ENCODE data around the gene OTOF.

Gene OTOF

GRCh38 chr2:26444236-26444635 is 33.7 kb downstream of the OTOF start:
- no peak for DNase-seq

DNA sequence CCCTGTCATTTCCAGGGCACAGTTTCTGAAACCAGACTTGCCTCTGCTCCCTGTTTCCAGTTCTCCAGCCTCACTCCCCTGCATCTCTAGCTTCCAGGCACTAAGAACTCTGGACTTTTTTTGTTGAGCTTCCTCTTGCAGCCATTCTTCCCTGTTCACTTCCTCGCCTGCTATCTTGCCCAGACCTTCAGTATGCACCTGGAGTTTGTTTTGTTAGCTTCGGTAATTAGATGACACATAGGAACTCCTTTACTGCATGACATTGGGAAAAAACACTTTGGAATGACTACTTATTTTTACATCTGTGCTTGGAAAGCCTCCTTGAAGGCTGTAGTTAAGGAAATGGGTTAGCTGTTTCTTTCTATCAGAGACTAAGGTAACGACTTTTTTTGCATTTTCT is 35.2 kb downstream of the OTOF start:
- DNase-seq, result no peak

DNA sequence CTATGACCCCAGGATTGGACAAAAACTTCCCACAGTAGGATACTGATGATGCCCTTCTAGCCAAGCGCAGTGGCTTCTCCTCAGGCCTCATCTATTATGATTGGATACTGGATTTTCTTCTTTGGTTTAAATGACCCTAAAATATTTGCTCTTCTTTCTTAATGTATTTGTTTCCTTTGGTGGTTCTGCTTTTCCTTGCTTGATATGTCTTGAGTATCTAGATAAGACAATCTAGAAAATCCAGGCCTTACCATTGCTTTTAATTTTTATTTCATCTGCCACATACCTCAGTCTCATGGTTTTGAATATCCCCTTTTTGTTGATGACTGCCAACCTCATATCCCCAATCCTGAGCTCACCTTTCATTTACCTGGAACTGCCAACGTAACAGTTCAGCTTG is 35.6 kb downstream of the OTOF start:
- DNase-seq, result no peak

DNA sequence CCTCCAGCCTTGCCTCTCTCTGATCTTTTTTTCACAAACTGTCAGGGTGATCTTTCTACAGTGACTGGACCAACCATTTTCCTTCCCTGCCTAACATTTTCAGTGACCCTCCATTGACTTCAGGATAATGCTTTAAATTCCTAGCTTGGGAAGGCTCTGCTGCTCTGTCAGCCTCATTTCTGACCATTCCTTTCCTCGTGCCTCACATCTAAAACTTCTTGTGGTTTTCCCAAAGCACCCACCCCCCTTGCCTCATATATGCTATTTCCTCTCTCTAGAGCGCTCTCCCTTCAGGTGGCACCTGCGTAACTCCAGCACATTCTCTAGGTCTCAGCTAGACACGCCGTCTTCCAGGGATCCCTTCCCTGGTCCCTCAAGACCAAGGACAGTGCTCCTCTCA is 39.0 kb downstream of the OTOF start:
- no peak for DNase-seq

GRCh38 chr2:26438526-26438925 is 39.4 kb downstream of the OTOF start:
- no peak for DNase-seq

DNA sequence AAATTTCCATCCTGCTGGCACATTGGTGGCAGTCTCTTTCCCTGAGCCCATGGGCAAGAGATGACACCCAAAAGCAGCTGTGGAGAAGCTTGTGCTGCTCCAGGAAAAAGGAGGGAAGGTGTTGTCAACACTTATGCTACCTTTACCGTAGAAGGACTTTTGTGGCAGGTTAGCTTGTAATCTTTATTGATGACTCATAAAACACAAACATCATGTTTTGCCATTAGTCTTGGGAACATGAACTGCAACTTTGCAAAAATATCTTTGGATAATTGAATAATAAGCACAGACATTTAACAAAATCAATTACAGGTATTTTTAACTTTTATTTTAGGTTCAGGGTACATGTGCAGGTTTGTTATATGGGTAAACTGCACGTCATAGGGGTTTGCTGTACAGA is 42.8 kb downstream of the OTOF start:
- no peak for DNase-seq

GRCh38 chr2:26432859-26433258 is 45.1 kb downstream of the OTOF start:
- DNase-seq, result no peak

GRCh38 chr2:26432363-26432762 is 45.6 kb downstream of the OTOF start:
- DNase-seq, result no peak

GRCh38 chr2:26430826-26431225 is 47.1 kb downstream of the OTOF start:
- no peak for DNase-seq

DNA sequence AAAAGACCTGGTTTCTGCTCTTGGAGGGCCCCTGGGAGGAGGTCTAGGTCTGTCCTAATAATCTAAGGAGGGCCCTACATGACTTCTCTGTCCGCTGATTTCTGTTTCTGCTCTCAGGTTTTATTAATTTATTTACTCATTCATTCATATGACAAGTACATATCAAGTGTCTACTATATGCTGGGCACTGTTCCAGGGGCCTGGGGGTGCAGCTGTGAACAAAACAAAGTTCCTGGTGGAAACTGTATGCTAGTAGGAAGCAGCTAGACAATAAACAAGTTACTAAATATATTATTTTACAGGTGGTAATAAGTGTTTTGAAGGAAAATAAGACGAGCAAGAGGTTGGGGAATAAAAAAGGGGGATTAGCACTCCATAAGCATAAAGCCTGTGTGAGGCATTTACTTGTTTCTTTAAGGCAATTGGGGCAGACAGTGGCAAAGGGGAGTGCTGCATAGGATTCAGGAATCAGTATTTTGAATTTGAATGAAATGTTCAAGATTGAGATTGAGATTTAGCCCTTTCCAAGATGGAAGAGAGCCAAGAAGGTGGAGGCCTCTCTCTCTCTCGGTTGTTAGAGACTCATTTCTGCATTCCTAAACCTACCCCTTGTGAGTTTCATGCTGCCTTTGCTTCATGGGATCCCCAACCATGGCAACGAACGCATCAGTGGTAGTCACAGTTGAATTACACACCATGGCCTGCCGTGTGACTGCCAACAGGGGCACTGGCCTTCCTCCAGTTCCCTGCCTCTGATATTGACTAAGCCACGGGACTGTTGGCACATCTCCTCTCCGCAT is 47.9 kb downstream of the OTOF start:
- no peak for DNase-seq

GRCh38 chr2:26428846-26429245 is 49.1 kb downstream of the OTOF start:
- no peak for DNase-seq

- DNase-seq, result no peak
These were observed 53.7 kb downstream of the OTOF start for GRCh38 chr2:26424221-26424620.

DNA sequence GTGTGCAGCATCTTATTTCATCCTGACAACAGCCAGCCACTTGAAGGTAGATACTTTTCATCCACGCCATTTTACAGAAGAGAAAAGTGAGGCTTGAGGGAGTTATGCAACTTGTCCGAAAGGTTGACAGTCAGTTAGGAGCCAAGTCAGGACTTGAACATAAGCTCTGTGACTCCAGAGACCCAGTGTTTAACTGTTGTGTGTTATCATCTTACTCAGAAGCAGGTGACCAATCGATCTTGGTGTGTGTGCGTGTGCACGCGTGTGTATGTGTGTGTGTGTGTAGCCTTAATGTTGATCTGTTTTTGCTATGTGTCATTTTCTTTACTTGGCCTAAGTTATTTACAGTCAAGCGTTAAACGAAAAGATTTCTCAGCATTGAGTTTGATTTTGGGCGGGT is 54.2 kb downstream of the OTOF start:
- no peak for DNase-seq

DNA sequence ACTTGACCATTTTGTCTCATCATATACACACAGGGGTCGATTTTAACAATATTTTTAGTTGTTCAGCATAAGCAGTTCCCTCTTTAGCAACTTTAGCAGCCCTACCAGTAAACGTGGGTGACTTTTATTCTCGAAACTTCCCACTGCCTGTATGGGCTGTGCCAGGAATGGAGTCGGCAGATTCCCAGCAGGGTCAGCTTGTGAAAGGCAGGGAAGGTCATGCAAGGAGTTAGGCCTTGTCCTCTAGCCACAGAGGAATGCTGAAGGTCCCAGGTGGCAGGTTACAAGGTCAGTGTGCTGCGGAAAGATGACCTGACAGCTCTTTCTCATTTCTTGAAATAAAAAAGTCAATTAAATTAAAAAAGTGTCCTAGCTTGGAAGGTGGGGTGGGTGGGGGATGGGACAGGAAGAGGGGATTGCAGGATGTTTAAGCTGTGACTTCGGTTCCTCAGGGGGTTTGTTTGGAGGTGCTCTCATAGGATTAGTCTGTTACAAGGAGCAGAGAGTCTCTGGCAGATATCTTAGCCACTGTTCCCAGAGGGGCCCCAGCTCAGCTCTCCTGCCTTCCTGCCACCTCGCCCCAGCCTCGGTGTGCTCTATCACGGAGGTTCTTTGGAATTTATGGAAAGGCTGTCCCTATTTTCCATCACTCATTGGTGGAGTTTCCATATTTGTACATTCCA is 54.8 kb downstream of the OTOF start:
- no peak for DNase-seq

GRCh38 chr2:26421961-26422360 is 56.0 kb downstream of the OTOF start:
- no peak for DNase-seq

DNA sequence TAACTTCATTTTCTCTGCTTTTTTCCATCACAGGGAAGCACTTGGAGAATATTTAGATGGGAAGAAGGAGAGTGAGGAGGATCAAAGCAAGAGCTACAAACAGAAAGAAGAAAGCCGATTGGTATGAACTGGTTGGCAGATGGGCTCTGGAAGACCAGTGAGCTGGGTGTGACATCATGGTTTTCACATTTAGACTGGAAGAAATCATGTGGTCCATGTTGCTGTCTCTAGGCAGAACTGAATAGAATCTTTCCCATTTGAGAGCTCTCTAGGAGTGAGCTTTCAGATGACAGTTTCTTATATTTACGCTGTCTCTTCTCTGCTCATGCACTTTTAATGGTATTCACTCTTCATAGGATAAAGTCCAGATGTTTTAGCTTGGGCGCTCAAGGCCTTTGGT is 63.6 kb downstream of the OTOF start:
- DNase-seq, result no peak

GRCh38 chr2:26412091-26412673 is 65.7 kb downstream of the OTOF start:
- DNase-seq, result peak in 1 of 5 donors; percentile 64

- no peak for DNase-seq
These were observed 66.5 kb downstream of the OTOF start for GRCh38 chr2:26411419-26411818.

- no peak for DNase-seq
These were observed 67.1 kb downstream of the OTOF start for GRCh38 chr2:26410764-26411243.

DNA sequence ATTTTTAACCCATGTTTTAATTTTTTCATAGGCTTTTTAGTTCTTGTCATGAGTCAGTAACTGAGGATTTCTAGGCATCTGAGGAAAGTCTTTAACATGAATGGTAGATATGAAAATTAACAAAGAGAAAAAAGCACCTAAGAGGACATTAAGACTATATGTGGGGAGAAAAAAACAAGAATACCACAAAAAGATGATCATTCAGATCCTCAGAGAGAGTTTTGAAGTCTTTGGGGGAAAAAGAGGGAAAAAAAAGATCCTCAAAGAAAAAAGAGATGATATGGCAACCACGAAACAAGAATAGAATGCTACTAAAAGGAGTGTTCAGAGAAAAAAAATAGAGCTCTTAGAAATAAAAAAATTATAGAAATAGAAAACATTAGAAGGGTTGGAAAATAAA is 68.1 kb downstream of the OTOF start:
- no peak for DNase-seq

DNA sequence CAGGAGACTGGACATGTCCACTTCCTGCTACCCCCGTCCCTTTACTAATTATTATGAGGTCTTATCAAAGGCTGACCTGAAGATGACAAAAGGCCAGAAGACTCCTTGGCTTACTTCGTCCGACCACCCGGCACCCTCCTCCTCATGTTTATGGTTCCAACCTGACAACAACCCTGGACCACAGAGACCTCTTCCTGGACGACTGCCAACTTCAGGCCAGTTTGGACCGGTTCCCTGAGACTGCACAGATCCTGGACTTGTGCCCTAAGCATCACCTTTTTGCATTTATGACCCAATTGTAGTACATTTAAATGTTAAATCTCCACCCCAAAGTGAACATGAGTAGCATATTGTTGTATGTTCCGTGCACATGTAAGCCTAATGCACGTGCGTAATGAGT is 70.4 kb downstream of the OTOF start:
- no peak for DNase-seq

Measured in T-helper 1 cell (primary cell).